K562 (cell line): Measurements from ENCODE around the gene CEACAM18. TPM values are rescaled to one million over a fixed set of nuclear protein-coding genes. Genes with fewer than 3 reads are reported as not detected.

ENCODE experiments used
- BDP1 ChIP-seq: IDR thresholded peaks from 3 replicates; pipeline ENCODE4 v1.6.1; 2011; ENCODE audit not compliant: insufficient read length, insufficient read depth
- HDGF ChIP-seq: fragments of 450-650 bp; IDR thresholded peaks from 2 replicates; pipeline ENCODE4 v1.6.1; 2016
- NONO ChIP-seq, 2 experiments: fragments of 200-400 bp in 1 of 2; fragments of 450-650 bp in 1 of 2; formaldehyde crosslinking in 1 of 2; IDR thresholded peaks; 2 replicates each; pipeline ENCODE4 v1.6.1; 2017; ENCODE audit warnings: low read depth in 2 of 2, mild to moderate bottlenecking in 2 of 2, moderate library complexity in 2 of 2, low read length in 1 of 2
- PTBP1 ChIP-seq: fragments of 200-400 bp; formaldehyde crosslinking; IDR thresholded peaks from 2 replicates; pipeline ENCODE4 v1.6.1; 2017; ENCODE audit warnings: low read depth, low read length
- SMAD1 ChIP-seq: fragments of 150-350 bp; IDR thresholded peaks from 2 replicates; pipeline ENCODE4 v1.6.1; 2014; ENCODE audit warnings: low read length, low read depth; ENCODE audit not compliant: partially characterized antibody
- SNRNP70 ChIP-seq: fragments of 200-400 bp; formaldehyde crosslinking; optimal IDR thresholded peaks from 2 replicates; pipeline ENCODE3; 2017; ENCODE audit warnings: low read depth, low read length
- TGIF2 ChIP-seq: sonication (generic); formaldehyde crosslinking; IDR thresholded peaks from 2 replicates; pipeline ENCODE4 v1.8.1; 2022; ENCODE audit warnings: mild to moderate bottlenecking, missing genetic modification reagents, moderate library complexity
- YY1 ChIP-seq, 3 experiments: IDR thresholded peaks; 2 replicates each; pipeline ENCODE4 v1.6.1; 2011; ENCODE audit warnings: low read length in 2 of 3, mild to moderate bottlenecking in 2 of 3, moderate library complexity in 2 of 3, borderline replicate concordance in 1 of 3, control low read depth in 1 of 3, low read depth in 1 of 3; ENCODE audit not compliant: insufficient read depth in 3 of 3, insufficient replicate concordance in 2 of 3, control insufficient read depth in 1 of 3, insufficient read length in 1 of 3; ENCODE audit errors: extremely low read depth in 1 of 3
- ZNF175 ChIP-seq: fragments of 200-800 bp; sonication (Bioruptor generic); IDR thresholded peaks from 2 replicates; pipeline ENCODE4 v1.6.1; 2016; ENCODE audit warnings: low read depth, mild to moderate bottlenecking, missing genetic modification characterization, missing compliant biosample characterization
- polyA plus RNA-seq, 8 experiments: library from polyadenylated mRNA; depleted of rRNA in 4 of 8; stranded (reverse) in 5 of 8; unstranded in 3 of 8; fragments of >200 nt; fragmentation: Nextera tagmentation in 2 of 8; fragmentation: Illumina TruSeq in 1 of 8; extraction: Ambion mirVana in 2 of 8; extraction: Trizol in 1 of 8; gene quantifications; 2 replicates each; pipeline versions ENCODE4 v1.2.1 to v1.2.3, GENCODE V29; 2011 to 2014; ENCODE audit warnings: inconsistent platforms in 1 of 8, missing spikeins in 1 of 8
- total RNA-seq, 7 experiments: library from RNA; depleted of rRNA in 6 of 7; stranded (reverse); fragments of >200 nt in 6 of 7; fragmentation: Illumina TruSeq in 2 of 7; extraction: Trizol in 2 of 7; gene quantifications; 2 replicates each; pipeline versions ENCODE4 v1.2.1 to v1.2.3, GENCODE V29; 2011 to 2021; ENCODE audit warnings: low replicate concordance in 1 of 7
- TF ChIP-seq, protein P1 (sequence below): sonication (generic); formaldehyde crosslinking; IDR thresholded peaks from 2 replicates; pipeline ENCODE4 v1.8.1; 2023; ENCODE audit warnings: mild to moderate bottlenecking, missing genetic modification reagents
- TF ChIP-seq, protein P2 (sequence below): fragments of 450-650 bp; IDR thresholded peaks from 2 replicates; pipeline ENCODE4 v1.6.1; 2018; ENCODE audit not compliant: partially characterized antibody
- TF ChIP-seq, protein P3 (sequence below): sonication (generic); formaldehyde crosslinking; IDR thresholded peaks from 2 replicates; pipeline ENCODE4 v1.8.1; 2023; ENCODE audit warnings: mild to moderate bottlenecking, missing genetic modification reagents
- TF ChIP-seq, protein P4 (sequence below): fragments of 450-650 bp; IDR thresholded peaks from 2 replicates; pipeline ENCODE4 v1.6.1; 2017; ENCODE audit warnings: antibody characterized with exemption
- TF ChIP-seq, protein P5 (sequence below): sonication (generic); formaldehyde crosslinking; IDR thresholded peaks from 2 replicates; pipeline ENCODE4 v1.9.0; 2022; ENCODE audit warnings: mild to moderate bottlenecking, missing genetic modification reagents
- TF ChIP-seq, protein P6 (sequence below): fragments of 450-650 bp; IDR thresholded peaks from 2 replicates; pipeline ENCODE4 v1.6.1; 2016; ENCODE audit warnings: borderline replicate concordance

Gene CEACAM18
- total and polyA plus RNA-seq, 9 of the 15 experiments (the other 6 are each of a cell fraction or from before 2014, with no cell fraction given) = 0.08 to 0.24 (median 0.15) TPM; not detected in 3

DNA sequence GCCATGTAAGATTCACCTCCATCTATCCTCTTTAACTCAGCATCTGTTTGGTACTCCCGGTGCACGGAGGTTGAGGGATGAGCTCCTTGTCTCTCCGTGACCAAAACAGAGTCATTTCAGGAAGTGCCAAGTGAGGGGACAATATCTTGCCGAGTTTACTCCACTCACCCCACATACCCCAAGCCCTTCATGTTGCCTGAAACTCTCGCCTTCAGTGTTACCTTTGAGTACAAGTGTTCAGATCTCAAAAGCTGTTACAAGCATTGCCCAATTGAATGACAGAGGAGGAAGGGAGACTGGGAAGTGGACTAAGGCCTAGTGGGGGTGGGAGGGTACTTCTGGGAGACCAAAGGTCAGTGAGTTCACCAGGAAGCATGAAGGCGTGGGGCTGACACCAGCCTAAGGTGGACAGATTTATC lies 29.3 kb downstream of the CEACAM18 start (continued):
- TF ChIP-seq, protein P1, sequence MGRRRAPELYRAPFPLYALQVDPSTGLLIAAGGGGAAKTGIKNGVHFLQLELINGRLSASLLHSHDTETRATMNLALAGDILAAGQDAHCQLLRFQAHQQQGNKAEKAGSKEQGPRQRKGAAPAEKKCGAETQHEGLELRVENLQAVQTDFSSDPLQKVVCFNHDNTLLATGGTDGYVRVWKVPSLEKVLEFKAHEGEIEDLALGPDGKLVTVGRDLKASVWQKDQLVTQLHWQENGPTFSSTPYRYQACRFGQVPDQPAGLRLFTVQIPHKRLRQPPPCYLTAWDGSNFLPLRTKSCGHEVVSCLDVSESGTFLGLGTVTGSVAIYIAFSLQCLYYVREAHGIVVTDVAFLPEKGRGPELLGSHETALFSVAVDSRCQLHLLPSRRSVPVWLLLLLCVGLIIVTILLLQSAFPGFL (CRISPR knock-in tag) = no peak
- TF ChIP-seq SMAD1 (no peak), PTBP1 (no peak), NONO (IDR thresholded peaks at IDR 0.05; ENCODE audit: low read depth in 2 of 2, low read length in 1 of 2) (no peak), TGIF2 (CRISPR knock-in tag) (no peak), YY1 (IDR thresholded peaks at IDR 0.05; ENCODE audit: borderline replicate concordance in 1 of 3, control insufficient read depth in 1 of 3, extremely low read depth in 1 of 3, insufficient read depth in 3 of 3, insufficient read length in 1 of 3, insufficient replicate concordance in 2 of 3, low read depth in 1 of 3, low read length in 2 of 3) (no peak), HDGF (peak; percentile 37; the same call in 1 of the 2 replicates), ZNF175 (0 out of 2 replicates have a peak, but pooled peaks have one; percentile 45), SNRNP70 (no peak), BDP1 (no peak)
- TF ChIP-seq, protein P2, sequence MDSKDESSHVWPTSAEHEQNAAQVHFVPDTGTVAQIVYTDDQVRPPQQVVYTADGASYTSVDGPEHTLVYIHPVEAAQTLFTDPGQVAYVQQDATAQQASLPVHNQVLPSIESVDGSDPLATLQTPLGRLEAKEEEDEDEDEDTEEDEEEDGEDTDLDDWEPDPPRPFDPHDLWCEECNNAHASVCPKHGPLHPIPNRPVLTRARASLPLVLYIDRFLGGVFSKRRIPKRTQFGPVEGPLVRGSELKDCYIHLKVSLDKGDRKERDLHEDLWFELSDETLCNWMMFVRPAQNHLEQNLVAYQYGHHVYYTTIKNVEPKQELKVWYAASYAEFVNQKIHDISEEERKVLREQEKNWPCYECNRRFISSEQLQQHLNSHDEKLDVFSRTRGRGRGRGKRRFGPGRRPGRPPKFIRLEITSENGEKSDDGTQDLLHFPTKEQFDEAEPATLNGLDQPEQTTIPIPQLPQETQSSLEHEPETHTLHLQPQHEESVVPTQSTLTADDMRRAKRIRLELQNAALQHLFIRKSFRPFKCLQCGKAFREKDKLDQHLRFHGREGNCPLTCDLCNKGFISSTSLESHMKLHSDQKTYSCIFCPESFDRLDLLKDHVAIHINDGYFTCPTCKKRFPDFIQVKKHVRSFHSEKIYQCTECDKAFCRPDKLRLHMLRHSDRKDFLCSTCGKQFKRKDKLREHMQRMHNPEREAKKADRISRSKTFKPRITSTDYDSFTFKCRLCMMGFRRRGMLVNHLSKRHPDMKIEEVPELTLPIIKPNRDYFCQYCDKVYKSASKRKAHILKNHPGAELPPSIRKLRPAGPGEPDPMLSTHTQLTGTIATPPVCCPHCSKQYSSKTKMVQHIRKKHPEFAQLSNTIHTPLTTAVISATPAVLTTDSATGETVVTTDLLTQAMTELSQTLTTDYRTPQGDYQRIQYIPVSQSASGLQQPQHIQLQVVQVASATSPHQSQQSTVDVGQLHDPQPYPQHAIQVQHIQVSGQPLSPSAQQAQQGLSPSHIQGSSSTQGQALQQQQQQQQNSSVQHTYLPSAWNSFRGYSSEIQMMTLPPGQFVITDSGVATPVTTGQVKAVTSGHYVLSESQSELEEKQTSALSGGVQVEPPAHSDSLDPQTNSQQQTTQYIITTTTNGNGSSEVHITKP = peak; percentile 30
- TF ChIP-seq, protein P3, sequence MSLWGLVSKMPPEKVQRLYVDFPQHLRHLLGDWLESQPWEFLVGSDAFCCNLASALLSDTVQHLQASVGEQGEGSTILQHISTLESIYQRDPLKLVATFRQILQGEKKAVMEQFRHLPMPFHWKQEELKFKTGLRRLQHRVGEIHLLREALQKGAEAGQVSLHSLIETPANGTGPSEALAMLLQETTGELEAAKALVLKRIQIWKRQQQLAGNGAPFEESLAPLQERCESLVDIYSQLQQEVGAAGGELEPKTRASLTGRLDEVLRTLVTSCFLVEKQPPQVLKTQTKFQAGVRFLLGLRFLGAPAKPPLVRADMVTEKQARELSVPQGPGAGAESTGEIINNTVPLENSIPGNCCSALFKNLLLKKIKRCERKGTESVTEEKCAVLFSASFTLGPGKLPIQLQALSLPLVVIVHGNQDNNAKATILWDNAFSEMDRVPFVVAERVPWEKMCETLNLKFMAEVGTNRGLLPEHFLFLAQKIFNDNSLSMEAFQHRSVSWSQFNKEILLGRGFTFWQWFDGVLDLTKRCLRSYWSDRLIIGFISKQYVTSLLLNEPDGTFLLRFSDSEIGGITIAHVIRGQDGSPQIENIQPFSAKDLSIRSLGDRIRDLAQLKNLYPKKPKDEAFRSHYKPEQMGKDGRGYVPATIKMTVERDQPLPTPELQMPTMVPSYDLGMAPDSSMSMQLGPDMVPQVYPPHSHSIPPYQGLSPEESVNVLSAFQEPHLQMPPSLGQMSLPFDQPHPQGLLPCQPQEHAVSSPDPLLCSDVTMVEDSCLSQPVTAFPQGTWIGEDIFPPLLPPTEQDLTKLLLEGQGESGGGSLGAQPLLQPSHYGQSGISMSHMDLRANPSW (CRISPR knock-in tag) = 0 out of 2 replicates have a peak, but pooled peaks have one; percentile 34
- TF ChIP-seq, protein P4, sequence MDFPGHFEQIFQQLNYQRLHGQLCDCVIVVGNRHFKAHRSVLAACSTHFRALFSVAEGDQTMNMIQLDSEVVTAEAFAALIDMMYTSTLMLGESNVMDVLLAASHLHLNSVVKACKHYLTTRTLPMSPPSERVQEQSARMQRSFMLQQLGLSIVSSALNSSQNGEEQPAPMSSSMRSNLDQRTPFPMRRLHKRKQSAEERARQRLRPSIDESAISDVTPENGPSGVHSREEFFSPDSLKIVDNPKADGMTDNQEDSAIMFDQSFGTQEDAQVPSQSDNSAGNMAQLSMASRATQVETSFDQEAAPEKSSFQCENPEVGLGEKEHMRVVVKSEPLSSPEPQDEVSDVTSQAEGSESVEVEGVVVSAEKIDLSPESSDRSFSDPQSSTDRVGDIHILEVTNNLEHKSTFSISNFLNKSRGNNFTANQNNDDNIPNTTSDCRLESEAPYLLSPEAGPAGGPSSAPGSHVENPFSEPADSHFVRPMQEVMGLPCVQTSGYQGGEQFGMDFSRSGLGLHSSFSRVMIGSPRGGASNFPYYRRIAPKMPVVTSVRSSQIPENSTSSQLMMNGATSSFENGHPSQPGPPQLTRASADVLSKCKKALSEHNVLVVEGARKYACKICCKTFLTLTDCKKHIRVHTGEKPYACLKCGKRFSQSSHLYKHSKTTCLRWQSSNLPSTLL = no peak
- TF ChIP-seq, protein P5, sequence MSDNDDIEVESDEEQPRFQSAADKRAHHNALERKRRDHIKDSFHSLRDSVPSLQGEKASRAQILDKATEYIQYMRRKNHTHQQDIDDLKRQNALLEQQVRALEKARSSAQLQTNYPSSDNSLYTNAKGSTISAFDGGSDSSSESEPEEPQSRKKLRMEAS (CRISPR knock-in tag) = no peak
- TF ChIP-seq, protein P6, sequence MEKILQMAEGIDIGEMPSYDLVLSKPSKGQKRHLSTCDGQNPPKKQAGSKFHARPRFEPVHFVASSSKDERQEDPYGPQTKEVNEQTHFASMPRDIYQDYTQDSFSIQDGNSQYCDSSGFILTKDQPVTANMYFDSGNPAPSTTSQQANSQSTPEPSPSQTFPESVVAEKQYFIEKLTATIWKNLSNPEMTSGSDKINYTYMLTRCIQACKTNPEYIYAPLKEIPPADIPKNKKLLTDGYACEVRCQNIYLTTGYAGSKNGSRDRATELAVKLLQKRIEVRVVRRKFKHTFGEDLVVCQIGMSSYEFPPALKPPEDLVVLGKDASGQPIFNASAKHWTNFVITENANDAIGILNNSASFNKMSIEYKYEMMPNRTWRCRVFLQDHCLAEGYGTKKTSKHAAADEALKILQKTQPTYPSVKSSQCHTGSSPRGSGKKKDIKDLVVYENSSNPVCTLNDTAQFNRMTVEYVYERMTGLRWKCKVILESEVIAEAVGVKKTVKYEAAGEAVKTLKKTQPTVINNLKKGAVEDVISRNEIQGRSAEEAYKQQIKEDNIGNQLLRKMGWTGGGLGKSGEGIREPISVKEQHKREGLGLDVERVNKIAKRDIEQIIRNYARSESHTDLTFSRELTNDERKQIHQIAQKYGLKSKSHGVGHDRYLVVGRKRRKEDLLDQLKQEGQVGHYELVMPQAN = peak; percentile 22; the same call in 1 of the 2 replicates
